ENCODE measurements around the gene NUAK2. TPM values are rescaled to one million over a fixed set of nuclear protein-coding genes. Genes with fewer than 3 reads are reported as not detected.

Gene NUAK2
- total RNA-seq (1 to 10 TPM; 1.3 to 1.7 TPM), polyA plus RNA-seq (1 to 10 TPM; 2.4 TPM)

GRCh38 chr1:205321162-205321958 lies at the start of gene NUAK2:
TSS of gene NUAK2 (minus strand) at chr1:205321745. CDS start at chr1:205321628, 117 bp downstream.
- Histone ChIP-seq H3K27ac (ENCODE audit: low read depth in 1 of 2, low read length in 2 of 2) (peak within 1 kb of the TSS; percentile 89 to 92), H3K4me1 (ENCODE audit: control insufficient read depth in 4 of 4, insufficient read depth in 4 of 4, low read length in 3 of 4) (peaks cover 17 to 54% (median 42%) of the 10 kb centered on the region in 4 donors), H3K4me3 (ENCODE audit: low read depth in 1 of 3, low read length in 3 of 3) (peak within 1 kb of the TSS; percentile 67 to 84 (median 78)), H3K36me3 (ENCODE audit: control insufficient read depth in 4 of 4, insufficient read depth in 3 of 4, low read depth in 1 of 4, low read length in 3 of 4) (no peaks in the 10 kb centered on the region), H3K27me3 (ENCODE audit: control insufficient read depth in 4 of 4, insufficient read depth in 4 of 4, low read length in 3 of 4) (no peaks in the 10 kb centered on the region), H3K9me3 (ENCODE audit: control insufficient read depth in 4 of 4, low read length in 3 of 4) (no peaks in the 10 kb centered on the region), H3K9ac (ENCODE audit: low read depth in 1 of 2, low read length in 2 of 2) (peak within 1 kb of the TSS; percentile 60)
- WGBS, result under 1% methylated on average over 75 of the region's 75 CpGs
- DNase-seq (ENCODE audit: low spot score), result peak; percentile 85
- no peak for TF ChIP-seq CTCF (IDR thresholded peaks at IDR 0.05; ENCODE audit: low read depth, low read length, missing input control)
- TF ChIP-seq EGR1 (IDR thresholded peaks at IDR 0.05; ENCODE audit: low read depth in 2 of 2), result no peak
- no peak for TF ChIP-seq FOXA2 (IDR thresholded peaks at IDR 0.05)
- TF ChIP-seq YY1 (IDR thresholded peaks at IDR 0.05), result peak; percentile 82
- peak; percentile 50 for TF ChIP-seq TAF1 (conservative IDR thresholded peaks at IDR 0.05)
- TF ChIP-seq SP1 (IDR thresholded peaks at IDR 0.05), result peak; percentile 81
- TF ChIP-seq RAD21 (IDR thresholded peaks at IDR 0.05), result no peak
- no peak for TF ChIP-seq MAX (IDR thresholded peaks at IDR 0.05)
- peak; percentile 85 for TF ChIP-seq REST (IDR thresholded peaks at IDR 0.05)
- no peak for TF ChIP-seq HNF4G (IDR thresholded peaks at IDR 0.05)

- H3K4me1 ChIP-seq (ENCODE audit: control insufficient read depth in 4 of 4, insufficient read depth in 4 of 4, low read length in 3 of 4), result peaks cover 0 to 3% (median 0%) of the 10 kb centered on the region in 4 donors
Measured at GRCh38 chr1:205370780-205371179, 49.2 kb upstream of the NUAK2 start.

GRCh38 chr1:205369701-205370123 lies 48.2 kb upstream of the NUAK2 start:
- H3K27ac ChIP-seq (ENCODE audit: low read depth in 1 of 2, low read length in 2 of 2), result no peak overlapping the region
- TF ChIP-seq ZBTB33 (IDR thresholded peaks at IDR 0.05), result no peak
- TF ChIP-seq REST (IDR thresholded peaks at IDR 0.05), result no peak
- no peak for TF ChIP-seq ATF3 (IDR thresholded peaks at IDR 0.05)
- no peak for TF ChIP-seq RAD21 (IDR thresholded peaks at IDR 0.05)
- TF ChIP-seq EGR1 (IDR thresholded peaks at IDR 0.05; ENCODE audit: low read depth in 2 of 2), result no peak
- TF ChIP-seq TAF1 (conservative IDR thresholded peaks at IDR 0.05), result no peak
- no peak for TF ChIP-seq JUND (IDR thresholded peaks at IDR 0.05)
- TF ChIP-seq GABPA (IDR thresholded peaks at IDR 0.05 in 1 of 2, conservative IDR thresholded peaks at IDR 0.05 in 1 of 2), result no peak

More at GRCh38 chr1:205370780-205371179, 49.2 kb upstream of the NUAK2 start:
- H3K27me3 ChIP-seq (ENCODE audit: control insufficient read depth in 4 of 4, insufficient read depth in 4 of 4, low read length in 3 of 4), result peaks cover 2 to 21% (median 5%) of the 10 kb centered on the region in 4 donors
- H3K36me3 ChIP-seq (ENCODE audit: control insufficient read depth in 4 of 4, insufficient read depth in 3 of 4, low read depth in 1 of 4, low read length in 3 of 4), result no peaks in the 10 kb centered on the region
- H3K27ac ChIP-seq (ENCODE audit: low read depth in 1 of 2, low read length in 2 of 2), result no peak overlapping the region
- H3K4me3 ChIP-seq (ENCODE audit: low read depth in 1 of 3, low read length in 3 of 3), result no peak overlapping the region
- no peak overlapping the region for H3K9ac ChIP-seq (ENCODE audit: low read depth in 1 of 2, low read length in 2 of 2)
- TF ChIP-seq SP1 (IDR thresholded peaks at IDR 0.05) (no peak), RXRA (IDR thresholded peaks at IDR 0.05) (peak; percentile 6 to 46)
- no peaks in the 10 kb centered on the region for H3K9me3 ChIP-seq (ENCODE audit: control insufficient read depth in 4 of 4, low read length in 3 of 4)
- no peak for DNase-seq (ENCODE audit: low spot score)

More at GRCh38 chr1:205369701-205370123, 48.2 kb upstream of the NUAK2 start:
- WGBS, result 62% methylated on average over 3 of the region's 3 CpGs
- H3K9ac ChIP-seq (ENCODE audit: low read depth in 1 of 2, low read length in 2 of 2), result no peak overlapping the region
- peaks cover 0 to 3% (median 0%) of the 10 kb centered on the region in 4 donors for H3K4me1 ChIP-seq (ENCODE audit: control insufficient read depth in 4 of 4, insufficient read depth in 4 of 4, low read length in 3 of 4)
- no peaks in the 10 kb centered on the region for H3K36me3 ChIP-seq (ENCODE audit: control insufficient read depth in 4 of 4, insufficient read depth in 3 of 4, low read depth in 1 of 4, low read length in 3 of 4)
- H3K4me3 ChIP-seq (ENCODE audit: low read depth in 1 of 3, low read length in 3 of 3), result no peak overlapping the region
- H3K9me3 ChIP-seq (ENCODE audit: control insufficient read depth in 4 of 4, low read length in 3 of 4), result no peaks in the 10 kb centered on the region
- H3K27me3 ChIP-seq (ENCODE audit: control insufficient read depth in 4 of 4, insufficient read depth in 4 of 4, low read length in 3 of 4), result peaks cover 2 to 21% (median 5%) of the 10 kb centered on the region in 4 donors
- DNase-seq (ENCODE audit: low spot score), result no peak
